ENCODE results near the gene GCNT3.

Gene GCNT3, protein sequence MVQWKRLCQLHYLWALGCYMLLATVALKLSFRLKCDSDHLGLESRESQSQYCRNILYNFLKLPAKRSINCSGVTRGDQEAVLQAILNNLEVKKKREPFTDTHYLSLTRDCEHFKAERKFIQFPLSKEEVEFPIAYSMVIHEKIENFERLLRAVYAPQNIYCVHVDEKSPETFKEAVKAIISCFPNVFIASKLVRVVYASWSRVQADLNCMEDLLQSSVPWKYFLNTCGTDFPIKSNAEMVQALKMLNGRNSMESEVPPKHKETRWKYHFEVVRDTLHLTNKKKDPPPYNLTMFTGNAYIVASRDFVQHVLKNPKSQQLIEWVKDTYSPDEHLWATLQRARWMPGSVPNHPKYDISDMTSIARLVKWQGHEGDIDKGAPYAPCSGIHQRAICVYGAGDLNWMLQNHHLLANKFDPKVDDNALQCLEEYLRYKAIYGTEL

DNA sequence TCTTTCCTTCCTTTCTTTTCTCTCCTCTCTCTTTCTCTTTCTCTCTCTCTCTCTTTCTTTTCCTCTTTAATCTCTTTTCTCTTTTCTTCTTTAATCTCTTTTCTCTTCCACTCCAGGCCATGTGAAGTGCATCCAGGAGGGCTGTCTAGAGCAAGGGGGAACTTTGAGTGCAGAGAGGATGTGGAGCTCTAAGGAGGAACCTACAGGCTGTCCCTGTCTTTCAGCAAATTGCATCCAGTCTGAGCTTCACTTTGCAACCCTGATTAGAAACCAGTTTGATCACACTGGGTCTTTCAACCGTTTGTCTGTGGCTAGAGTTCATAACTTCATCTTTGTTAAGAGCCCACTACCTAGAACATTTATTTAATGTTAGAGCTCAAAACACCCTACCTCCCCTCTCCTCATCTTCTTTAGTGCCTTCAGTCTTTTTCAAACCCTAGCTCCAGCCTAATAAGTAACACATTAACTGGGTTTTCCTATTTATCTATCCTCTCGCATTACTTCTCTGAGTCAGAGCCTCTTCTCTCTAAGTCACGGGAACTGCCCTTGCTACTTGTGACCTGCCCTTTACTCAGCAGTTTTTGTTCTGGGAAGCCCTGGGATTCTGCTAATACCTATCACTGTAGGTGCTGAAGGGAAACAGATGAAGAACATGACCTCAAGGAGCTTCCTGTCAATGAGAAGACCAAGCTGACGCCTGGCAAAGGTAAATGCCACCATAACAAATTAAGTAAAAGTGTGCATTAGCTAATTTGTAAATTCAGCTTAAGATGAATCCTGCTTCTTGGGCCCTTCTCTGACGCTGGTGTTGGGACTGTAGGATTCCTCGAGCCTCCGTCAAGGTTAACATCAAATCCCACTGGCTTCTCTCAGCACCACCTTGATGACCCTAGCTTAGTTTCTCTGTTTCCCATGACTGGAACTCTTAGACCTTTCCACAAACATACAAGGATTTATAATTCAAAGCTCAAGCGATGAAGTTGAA is at the start of gene GCNT3:
TSS of gene GCNT3 (plus strand) at position 508 of the 985 bp plus-strand sequence. CDS start 6,456 bp downstream, outside the sequence.
- DNase-seq, result peak; percentile 8 to 17

DNA sequence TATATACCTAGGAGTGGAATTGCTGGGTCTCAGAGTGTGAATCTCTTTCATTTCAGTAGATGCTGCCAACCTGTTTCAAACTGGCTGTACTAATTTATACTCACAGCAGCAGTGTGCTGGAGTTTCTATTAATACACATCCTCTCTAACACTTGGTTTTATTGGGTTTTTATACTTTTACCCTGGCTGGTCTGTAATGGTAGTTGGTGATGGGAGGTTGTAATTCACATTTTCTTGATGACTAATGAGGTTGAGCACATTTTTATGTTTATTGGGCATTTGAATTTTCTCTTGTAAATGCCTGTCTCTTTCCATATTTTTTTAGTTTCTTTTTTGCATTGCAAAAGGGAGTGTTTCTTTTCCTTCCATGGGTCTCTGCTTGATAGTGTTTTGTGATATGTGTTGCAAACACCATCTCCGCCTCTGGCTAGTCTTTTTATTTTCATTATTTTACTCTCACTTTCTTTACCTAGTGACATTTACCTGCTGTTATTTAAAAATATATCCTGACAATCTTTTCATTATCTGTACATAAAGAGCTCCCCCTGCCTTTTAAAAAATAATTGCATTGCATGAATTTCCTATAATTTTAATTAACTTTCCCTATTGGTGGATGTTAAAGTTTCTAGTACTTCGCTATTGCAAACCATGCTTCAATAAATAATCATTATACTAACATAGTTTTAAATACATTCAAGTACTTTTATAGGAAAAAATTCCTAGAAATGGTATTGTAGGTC is 49.0 kb upstream of the GCNT3 start:
- no peak for DNase-seq

DNA sequence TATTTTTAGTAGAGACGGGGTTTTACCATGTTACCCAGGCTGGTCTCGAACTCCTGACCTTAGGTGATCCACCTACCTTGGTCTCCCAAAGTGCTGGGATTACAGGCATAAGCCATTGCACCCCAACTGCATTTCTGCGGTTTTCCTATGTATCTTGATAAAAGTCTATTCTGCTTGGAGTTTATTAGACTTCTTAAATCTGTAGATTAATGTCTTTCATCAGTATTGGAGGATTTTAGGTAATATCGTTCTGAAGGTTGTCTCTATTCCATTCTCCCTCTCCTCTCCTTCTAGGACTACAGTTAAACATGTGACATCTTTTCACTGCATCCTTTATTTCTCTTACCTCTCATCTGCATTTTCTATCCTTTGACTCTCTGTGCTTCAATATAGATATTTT is 46.3 kb upstream of the GCNT3 start:
- no peak for DNase-seq

DNA sequence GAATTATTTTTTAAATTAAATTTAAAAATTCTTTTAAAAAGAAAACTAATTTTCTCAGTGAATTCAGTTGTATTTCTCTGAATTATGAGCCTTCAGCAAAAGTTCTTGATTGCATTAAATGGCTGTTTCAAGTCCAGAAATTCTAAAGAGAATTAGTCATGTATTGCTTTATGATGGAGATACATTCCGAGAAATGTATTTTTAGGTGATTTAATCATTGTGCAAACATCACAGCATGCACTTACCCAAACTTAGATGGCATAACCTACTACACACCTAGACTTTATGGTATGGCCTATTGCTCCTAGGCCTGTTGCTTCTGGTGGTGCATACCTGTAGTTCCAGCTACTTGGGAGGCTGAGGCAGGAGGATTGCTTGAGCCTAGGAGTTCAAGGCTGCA is 44.3 kb upstream of the GCNT3 start:
- DNase-seq, result no peak

DNA sequence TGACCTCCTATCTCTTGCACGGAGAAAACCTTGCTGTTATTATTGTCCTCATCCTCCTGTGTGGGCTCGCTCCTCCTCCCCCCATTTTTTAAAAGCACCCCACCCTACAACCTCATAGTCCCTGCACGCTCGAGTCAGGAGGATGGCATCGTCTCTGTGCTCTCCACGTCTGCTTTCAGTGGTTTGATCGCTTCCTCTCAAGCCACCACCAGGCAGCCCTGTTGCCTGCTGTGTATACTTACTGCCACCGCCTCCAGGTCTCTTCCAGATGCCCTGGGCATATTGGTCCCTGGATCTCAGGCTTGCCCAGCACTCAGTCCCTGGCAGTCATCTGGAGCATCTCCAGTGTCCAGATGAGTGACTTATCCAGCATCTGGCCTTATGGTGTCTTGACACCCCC is 42.1 kb upstream of the GCNT3 start:
- DNase-seq, result no peak

DNA sequence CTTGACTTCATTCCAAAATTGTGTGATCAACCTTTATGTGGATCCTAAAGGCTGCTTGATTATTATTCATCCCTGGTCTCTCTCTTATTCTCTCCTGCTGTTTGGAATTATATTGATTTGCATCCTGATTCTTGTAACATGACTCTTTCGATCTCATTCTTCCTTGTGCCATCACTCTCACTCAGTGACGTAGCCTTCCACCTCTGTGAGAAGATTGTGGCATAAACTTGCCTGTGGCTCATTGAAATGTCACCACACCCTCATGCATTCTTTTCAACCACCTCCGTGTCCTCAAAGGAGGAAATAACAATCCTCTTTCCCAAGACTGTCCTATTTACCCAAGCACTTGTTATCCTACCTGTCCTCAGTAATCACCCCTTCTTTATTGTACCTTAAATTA is 41.3 kb upstream of the GCNT3 start:
- DNase-seq, result no peak

DNA sequence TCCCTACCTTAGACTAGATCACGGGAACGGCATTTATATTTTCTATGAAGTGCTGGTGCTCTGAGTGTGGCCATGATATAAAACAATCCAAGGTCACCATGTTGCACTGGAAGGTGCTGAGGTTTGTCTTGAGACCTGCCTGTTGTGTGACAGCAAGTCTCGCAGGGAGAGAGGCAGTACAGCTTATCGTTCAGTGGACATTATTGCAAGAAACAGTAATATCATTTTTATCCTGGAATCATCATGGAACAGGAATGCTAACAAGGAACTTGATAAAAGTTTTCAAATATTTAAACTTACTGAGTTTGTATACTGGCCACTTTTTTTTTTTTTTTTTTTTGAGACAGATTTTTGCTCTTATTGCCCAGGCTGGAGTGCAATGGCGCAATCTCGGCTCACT is 40.0 kb upstream of the GCNT3 start:
- no peak for DNase-seq

DNA sequence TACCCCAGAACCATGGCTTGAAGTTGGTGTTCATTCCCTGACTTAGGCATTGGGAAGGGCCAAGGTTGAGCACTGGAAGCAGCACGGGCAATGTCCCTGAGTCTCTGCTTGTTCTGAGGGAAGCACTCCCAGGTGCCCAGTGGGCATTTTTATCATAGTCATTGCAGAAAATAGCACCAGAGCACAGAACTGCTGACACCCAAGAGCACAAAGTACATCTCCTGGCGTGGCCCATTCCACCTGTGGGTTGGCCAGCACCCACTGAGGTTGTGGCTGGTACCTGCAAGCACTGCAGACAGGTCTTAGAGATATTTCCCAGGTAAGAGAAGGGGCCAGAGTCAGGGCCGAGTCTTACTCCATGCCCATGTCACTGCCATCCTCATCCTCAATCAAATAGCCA is 28.5 kb upstream of the GCNT3 start:
- no peak for DNase-seq

DNA sequence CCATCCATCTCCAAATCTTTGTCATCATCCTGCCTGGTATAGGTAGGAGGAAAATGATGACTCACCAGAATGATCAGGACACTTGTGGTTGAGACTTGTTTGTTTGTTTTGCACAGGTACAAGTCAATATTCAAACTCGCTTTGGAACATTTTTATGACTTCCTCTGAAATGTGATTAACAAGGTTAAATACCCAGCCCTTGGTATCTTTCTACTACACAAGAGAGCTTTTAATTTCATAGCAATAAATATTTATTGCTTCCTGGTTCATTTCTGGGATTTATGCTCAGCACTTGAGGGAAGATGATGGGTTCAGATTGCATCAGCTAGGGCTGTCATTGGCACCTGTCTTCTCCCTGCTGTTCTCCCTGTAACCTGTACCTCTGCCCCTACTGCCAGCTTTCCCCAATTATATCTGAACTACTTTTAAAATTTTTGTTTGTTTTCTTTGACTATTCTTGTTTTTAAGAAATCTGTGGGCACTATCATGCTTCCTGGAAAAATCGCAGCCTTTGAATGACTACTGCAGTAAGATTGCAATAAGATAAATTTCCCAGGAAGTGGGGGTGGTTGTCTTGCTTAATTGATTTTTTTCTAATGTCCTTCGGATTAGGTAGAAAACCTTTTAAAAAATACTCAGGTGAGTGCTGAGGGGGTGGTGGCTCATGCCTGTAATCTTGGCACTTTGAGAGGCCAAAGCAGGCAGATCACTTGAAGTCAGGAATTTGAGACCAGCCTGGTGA is 24.3 kb upstream of the GCNT3 start:
- peak in 1 of 2 donors; percentile 11 for DNase-seq

DNA sequence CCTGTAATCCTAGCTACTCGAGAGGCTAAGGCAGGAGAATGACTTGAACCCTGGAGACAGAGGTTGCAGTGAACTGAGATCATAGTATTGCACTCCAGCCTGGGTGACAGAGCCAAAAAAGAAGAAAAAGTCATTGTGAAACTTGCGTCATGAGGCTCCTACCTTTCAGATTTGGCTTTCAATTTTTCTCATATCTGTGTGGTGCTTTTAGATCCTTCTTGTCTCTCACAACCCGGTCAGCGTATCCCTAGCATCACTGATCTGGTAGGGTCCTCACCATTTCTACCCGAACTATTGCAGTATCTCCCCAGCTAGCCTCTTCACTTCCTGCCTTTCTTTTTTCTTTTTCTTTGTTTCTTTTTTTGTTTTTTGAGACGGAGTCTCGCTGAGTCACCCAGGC is 21.6 kb upstream of the GCNT3 start:
- no peak for DNase-seq

DNA sequence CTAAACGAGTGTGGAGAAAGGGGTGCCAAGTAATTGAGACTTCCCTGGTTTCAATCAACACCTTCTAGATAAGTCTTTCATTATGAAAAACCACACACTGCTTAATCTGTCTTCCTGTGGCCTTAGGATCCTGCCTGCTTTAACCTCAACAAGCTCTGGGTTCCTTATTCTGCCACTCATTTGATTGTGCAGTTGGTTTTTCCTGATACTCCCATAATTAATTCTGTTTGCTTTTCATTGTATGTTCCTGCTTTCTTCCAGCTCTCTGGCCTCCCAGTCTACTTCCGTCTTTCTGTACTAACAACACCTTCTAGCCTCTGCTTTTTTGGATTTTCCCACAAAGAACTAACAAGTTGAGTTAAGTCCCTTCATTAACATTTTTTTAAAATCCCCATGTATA is 20.2 kb upstream of the GCNT3 start:
- DNase-seq, result no peak

DNA sequence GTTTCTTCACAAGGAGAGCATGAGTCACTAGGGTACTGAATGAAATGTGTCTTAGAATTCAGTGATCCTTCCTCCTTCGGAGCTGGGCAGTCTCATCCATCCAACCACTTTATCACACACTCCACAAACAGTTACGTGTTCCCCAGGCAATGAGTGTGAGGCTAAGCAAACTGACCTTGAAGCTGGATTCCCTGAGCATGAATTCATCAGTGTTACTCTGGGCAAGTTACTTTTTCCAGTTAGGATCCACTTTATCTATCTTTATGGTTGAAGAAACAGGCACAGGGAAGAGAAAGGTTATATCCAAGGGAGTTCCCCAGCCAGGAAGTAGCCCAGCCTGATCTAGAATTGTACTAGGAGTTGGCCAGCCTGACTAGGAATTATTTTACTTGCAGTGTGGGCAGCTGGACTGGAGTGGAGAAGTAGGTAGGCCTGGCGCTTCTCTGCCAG is 17.1 kb upstream of the GCNT3 start:
- DNase-seq, result no peak

DNA sequence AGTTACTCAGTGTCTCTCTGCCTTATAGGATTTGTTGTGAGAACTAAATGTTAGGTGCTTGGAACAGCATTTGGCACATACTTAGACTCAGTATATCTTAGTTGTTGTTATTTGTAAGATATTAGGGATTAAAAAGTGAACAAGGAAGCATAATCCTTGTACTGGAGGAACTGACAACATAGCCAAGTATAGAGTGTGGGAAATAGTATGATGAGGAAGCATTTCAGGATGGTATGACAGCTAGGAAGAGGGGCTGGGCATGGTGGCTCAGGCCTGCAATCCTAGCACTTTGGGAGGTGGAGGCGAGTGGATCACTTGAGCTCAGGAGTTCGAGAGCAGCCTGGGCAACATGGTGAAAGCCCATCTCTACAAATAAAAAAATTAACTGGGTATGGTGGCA is 16.6 kb upstream of the GCNT3 start:
- DNase-seq, result no peak

DNA sequence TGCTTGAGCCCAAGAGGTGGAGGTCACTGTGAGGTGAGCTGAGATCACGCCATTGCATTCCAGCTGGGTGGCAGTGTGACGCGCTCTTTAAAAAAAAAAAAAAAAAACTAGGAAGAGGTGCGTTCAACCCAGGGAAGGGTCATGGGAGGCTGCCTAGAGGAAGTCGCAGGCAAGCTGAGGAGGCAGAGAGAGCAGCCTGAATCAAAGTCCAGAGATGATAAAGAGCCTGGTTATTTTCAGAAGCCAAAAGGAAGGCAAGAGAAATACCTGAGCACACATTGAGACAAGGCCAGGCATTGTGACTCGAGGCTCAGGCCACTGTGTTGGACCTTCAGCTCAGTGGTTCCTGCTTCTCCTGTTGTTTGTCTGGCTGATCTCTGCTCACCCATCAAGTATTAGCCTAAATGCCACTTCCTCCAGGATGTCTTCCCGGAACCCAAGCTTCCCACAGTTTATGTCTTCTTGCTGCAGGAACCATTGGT is 16.1 kb upstream of the GCNT3 start:
- DNase-seq, result no peak

DNA sequence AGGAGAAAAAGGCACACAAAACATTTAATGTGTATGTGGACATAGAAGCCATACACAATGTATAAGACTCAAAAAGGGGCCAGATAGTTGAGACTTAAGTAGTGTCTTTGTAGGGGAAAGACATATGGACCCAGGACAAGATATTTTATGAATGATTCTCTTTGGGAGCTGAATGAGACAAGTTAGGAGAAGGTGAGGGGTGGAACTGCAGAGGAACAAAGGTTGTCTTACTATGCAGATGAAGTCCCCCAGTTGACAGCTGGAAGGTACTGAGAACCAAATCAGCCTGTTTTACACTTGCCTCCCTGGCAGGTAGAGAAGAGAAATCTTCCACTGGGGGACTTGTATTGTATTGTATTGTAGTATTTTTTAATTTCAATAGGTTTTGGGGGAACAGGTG is 14.9 kb upstream of the GCNT3 start:
- DNase-seq, result no peak

DNA sequence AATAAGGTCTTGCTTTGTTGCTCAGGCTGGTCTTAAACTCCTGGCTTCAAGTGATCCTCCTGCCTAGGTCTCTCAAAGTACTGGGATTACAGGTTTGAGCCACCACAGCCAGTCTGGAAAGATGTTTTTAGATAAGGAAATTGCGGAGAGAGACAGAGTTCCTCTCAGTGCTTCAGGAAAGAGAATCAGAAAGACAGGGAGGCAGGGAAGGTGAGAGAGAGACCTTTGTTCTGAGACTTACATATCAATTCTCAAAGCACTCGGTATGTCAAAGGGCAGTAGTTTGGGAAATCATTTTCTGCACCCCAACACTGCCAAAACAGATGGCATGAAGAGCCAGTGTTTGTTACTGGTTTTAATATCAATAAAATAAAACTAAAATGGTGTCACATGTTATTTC is 13.1 kb upstream of the GCNT3 start:
- no peak for DNase-seq

DNA sequence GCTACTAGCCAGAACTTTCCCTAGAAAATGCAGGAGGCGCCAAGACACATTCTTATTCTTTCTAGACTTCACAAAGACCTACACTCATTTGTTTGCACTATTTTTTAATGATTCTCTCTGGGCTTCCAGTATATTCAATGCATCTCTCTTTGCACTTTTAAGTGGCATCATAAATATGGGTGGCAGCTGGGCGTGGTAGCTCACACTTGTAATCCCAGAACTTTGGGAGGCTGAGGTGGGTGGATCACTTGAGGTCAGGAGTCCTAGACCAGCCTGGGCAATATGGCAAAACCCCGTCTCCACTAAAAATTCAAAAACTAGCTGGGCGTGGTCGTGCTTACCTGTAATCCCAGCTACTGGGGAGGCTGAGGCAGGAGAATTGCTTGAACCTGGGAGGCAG is 5.6 kb upstream of the GCNT3 start:
- DNase-seq, result no peak

DNA sequence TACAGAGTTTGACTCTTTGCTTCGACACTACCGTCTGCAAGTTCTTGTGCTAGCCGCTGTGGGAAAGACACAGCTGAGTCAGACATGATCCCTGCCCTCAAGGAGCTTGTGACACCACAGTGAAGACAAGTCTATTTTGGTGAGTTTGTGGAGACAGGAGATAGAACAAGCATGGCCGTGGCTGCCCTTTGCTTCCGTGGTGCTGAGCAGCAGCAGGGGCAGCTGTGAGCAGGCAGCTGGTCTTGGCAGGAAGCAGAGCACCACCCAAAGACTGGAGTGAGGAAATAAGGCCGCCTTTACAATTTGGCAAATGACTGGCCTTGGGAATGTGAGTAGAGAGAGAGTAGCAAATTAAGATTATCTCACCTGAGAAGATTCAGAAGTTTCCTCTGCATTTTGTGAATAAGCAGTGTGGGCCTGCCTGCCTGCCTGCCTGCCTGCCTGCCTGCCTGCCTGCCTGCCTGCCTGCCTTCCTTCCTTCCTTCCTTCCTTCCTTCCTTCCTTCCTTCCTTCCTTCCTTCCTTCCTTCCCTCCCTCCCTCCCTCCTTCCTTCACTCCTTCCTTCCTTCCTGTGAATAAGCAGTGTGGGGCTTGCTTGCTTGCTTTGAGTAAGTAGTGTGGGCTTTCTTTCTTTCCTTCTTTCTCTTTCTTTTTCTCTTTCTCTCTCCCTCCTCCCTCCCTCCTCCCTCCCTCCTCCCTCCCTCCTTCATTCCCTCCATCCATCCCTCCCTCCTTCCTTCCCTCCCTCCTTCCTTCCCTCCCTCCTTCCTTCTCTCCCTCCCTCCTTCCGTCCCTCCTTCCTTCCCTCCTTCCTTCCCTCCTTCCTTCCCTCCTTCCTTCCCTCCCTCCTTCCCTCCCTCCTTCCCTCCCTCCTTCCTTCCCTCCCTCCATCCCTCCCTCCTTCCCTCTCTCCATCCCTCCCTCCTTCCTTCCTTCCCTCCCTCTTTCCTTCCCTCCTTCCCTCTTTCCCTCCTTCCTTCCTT is 1.6 kb upstream of the GCNT3 start:
- DNase-seq, result no peak

DNA sequence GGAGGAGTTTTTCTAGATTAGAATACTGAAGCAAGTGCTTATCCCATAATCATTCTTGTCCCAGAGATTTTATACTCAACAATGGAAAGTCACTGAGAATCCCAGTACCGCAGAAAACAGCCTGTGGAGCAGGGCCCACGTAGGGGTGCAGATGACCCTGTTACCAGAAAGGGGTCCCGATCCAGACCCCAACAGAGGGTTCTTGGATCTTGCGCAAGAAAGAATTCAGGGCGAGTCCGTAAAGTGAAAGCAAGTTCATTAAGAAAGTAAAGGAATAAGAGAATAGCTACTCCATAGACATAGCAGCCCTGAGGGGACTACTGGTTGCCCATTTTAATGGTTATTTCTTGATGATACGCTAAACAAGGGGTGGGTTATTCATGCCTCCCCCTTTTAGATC is 2.6 kb downstream of the GCNT3 start:
- DNase-seq, result no peak

DNA sequence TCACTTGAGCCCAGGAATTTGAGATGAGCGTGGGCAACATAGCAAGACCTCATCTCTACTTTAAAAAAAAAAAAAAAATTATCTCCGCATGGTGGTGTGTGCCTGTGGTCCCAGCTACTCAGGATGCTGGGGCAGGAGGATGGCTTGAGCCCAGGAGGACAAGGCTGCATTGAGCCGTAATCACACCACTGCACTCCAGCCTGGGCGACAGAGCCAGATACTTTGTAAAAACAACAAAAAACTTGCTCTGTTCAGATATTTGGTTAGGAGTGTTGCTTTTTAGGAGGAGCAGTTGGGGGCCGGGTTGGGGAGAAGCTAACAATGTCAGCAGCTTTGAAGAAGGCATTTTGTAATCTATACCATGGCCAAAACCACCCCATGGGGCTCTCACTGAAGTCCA is 4.1 kb downstream of the GCNT3 start:
- no peak for DNase-seq

DNA sequence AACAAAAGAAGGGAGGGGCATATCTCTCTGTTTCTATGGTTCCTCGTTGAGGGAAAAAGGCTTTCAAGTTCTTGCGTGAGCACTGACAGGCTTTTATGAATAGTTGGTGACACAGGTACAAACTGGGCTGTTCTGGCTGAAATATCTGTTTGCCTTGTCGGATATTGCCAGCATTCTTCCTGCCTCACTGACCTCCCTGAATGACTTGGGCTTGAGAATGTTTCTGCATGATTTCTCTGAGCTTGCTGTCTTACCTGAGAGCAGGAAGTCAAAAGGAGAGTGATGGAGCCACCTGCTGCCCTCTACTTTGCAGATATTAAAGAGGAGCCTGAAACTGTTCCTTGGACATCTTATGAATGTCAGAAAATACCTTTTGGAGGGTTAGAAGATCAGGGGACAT is 4.8 kb downstream of the GCNT3 start:
- DNase-seq, result no peak

Measured in inflammatory macrophage treated with lipopolysaccharide for 1 hour (primary cell).